Measurements from ENCODE around the gene SLC35A4. TPM values are rescaled to one million over a fixed set of nuclear protein-coding genes. Genes with fewer than 3 reads are reported as not detected.

Gene SLC35A4
- total and polyA plus RNA-seq, 12 donors = 33.9 to 105 (median 78.7) TPM

DNA sequence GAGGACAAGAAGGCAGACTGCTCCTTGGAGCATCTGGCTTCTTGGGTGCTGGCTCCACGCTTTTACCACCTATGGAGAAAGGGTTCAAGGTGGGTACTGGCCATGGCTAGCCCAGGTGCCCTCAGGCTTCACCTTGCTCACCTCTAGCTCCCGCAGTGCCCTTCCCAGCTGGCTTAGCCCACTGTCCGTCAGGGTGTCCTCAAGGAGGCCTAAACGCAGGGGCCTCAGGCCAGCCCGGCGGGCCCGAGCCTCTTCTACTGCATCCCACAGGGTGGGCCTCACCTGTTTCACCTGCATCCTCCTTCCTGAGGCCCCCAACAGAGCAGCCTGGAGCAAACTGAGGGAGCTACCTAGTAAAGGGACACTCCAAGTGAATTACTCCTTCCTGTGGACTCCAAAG, 9.1 kb downstream of the SLC35A4 start:
- 91 to 92% methylated on average over 7 of the region's 7 CpGs for WGBS, 2 donors
- TF ChIP-seq, protein P1, sequence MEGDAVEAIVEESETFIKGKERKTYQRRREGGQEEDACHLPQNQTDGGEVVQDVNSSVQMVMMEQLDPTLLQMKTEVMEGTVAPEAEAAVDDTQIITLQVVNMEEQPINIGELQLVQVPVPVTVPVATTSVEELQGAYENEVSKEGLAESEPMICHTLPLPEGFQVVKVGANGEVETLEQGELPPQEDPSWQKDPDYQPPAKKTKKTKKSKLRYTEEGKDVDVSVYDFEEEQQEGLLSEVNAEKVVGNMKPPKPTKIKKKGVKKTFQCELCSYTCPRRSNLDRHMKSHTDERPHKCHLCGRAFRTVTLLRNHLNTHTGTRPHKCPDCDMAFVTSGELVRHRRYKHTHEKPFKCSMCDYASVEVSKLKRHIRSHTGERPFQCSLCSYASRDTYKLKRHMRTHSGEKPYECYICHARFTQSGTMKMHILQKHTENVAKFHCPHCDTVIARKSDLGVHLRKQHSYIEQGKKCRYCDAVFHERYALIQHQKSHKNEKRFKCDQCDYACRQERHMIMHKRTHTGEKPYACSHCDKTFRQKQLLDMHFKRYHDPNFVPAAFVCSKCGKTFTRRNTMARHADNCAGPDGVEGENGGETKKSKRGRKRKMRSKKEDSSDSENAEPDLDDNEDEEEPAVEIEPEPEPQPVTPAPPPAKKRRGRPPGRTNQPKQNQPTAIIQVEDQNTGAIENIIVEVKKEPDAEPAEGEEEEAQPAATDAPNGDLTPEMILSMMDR (IDR thresholded peaks at IDR 0.05) = no peak
- Histone ChIP-seq H3K4me3 (no peak overlapping the region), H3K9me3 (no peaks in the 10 kb centered on the region), H3K27me3 (no peaks in the 10 kb centered on the region), H3K36me3 (peaks cover 0 to 10% (median 0%) of the 10 kb centered on the region in 9 donors), H3K27ac (peak overlapping the region in 5 of 10 donors; percentile 32 to 60 (median 48)), H3K4me1 (peaks cover 0 to 68% (median 33%) of the 10 kb centered on the region in 9 donors)
- ATAC-seq (peak in 1 of 8 donors; percentile 4), DNase-seq (no peak)
- intact Hi-C loops (cut with DNase I) = loop anchor here in 1 of 10 donors (5.0 kb wide), 1 partner anchor 54 kb away; no protein-coding TSS in a partner anchor

DNA sequence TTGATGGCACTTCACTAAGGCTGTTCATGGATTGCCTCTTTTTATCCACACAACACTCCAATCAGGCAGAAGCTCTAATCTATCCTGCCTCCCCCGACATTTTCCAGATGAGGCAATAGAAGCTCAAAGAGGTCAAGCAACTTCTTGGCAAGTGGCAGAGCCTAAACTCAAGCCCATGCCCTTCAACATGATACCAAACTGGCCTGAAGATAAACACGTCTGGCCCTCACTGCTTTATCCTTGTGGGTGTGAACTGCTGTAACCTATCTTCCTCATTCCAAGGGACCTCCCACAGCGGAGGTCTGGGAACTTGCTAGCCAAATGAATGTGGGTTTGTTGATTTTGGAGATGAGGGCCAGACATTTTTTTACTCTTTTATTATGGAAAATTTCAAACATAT, 9.5 kb downstream of the SLC35A4 start:
- Histone ChIP-seq H3K27me3 (no peaks in the 10 kb centered on the region), H3K36me3 (peaks cover 0 to 10% (median 0%) of the 10 kb centered on the region in 9 donors), H3K4me3 (no peak overlapping the region), H3K9me3 (no peaks in the 10 kb centered on the region), H3K27ac (peak overlapping the region in 5 of 10 donors; percentile 3 to 53 (median 47)), H3K4me1 (peaks cover 0 to 63% (median 28%) of the 10 kb centered on the region in 9 donors)
- DNase-seq (peak in 1 of 2 donors; percentile 36), ATAC-seq (peak in 7 of 8 donors; percentile 20 to 74 (median 41))
- WGBS, 2 donors = 29 to 31% methylated on average over 3 of the region's 3 CpGs
- intact Hi-C loops (cut with DNase I) = loop anchor here in 1 of 10 donors (5.0 kb wide), 1 partner anchor 53 kb away; no protein-coding TSS in a partner anchor
- TF ChIP-seq, protein P1 (IDR thresholded peaks at IDR 0.05) = no peak

DNA sequence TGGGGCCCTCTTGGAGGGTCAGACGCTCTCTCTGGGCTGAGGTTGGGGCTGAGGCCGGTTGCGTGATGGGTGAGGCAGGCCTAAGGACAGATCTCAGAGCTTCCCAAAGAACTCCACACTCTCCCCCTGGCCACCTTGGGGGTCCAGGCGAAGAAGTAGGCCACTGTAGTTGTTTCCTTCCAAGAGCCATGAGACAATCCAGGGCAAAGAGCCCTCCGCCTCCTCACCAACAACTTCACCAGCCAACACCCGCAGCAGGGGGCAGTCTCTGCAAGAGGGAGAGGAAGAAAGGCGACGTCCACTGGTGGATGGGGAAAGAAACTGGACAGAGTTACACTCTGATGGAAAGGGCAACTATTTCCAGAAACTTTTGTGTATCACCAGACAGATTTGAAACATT, 10.7 kb downstream of the SLC35A4 start:
- 77 to 81% methylated on average over 8 of the region's 8 CpGs for WGBS, 2 donors
- Histone ChIP-seq H3K4me1 (peaks cover 0 to 51% (median 18%) of the 10 kb centered on the region in 9 donors), H3K36me3 (peaks cover 0 to 4% (median 0%) of the 10 kb centered on the region in 9 donors), H3K27me3 (no peaks in the 10 kb centered on the region), H3K9me3 (no peaks in the 10 kb centered on the region), H3K4me3 (no peak overlapping the region), H3K27ac (peak overlapping the region in 1 of 10 donors; percentile 33)
- ATAC-seq (peak in 7 of 8 donors; percentile 35 to 77 (median 49)), DNase-seq (peak; percentile 52 to 58)
- intact Hi-C loops (cut with DNase I) = no loop called here
- TF ChIP-seq, protein P1 (IDR thresholded peaks at IDR 0.05) = peak in 8 of 9 donors; percentile 10 to 60 (median 34)

DNA sequence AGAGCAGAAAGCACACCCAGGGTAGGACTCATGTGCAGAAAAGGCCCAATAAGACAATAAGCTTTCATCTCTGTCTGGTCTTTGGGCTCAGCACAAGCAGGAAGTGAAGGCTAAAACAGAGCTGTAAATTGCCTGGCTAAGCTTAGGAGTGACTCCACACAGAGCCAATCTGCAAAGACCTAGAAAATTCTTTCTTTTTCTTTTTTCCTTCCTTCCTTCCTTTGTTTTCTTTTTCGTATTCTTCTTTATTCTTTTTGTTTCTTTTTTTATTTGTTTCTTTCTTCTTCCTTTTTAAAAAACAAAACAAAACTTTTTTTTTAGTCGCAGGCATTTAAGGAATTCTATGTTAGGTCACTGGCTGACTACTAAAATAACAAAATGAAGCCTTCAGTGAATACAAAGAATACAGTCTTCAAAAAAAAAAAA, 12.2 kb downstream of the SLC35A4 start:
- DNase-seq (no peak), ATAC-seq (peak in 4 of 8 donors; percentile 39 to 49 (median 43))
- Histone ChIP-seq H3K9me3 (no peaks in the 10 kb centered on the region), H3K27ac (peak overlapping the region in 5 of 10 donors; percentile 2 to 82 (median 26)), H3K36me3 (no peaks in the 10 kb centered on the region), H3K4me1 (peaks cover 0 to 45% (median 4%) of the 10 kb centered on the region in 9 donors), H3K27me3 (no peaks in the 10 kb centered on the region), H3K4me3 (no peak overlapping the region)
- intact Hi-C loops (cut with DNase I) = no loop called here
- 54 to 67% methylated on average over 2 of the region's 2 CpGs for WGBS, 2 donors
- TF ChIP-seq, protein P1 (IDR thresholded peaks at IDR 0.05) = no peak
